ENCODE results near the gene PPIG. TPM values are rescaled to one million over a fixed set of nuclear protein-coding genes. Genes with fewer than 3 reads are reported as not detected.

PPIG gene
- total and polyA plus RNA-seq, 4 donors = 15.2 to 49.3 (median 24.2) TPM

DNA sequence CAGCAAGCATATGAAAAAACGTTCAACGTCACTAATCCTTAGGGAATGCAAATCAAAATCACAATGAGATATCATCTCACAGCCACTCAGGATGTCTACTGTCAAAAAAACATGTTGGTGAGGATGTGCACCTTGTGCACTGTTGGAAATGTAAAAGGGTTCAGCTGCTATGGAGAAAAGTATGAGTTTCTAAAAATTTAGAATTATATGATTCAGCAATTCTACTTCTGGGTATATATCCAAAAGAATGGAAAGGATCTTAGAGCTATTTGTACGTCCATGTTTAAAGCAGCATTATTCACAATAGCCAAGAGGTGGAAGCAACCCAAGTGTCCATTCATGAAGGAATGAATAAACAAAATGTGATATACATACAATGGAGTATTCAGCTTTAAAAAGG, 60.0 kb downstream of the PPIG start:
- Histone ChIP-seq H3K9me3 (ENCODE audit: control insufficient read depth in 4 of 4, low read length in 3 of 4) (no peaks in the 10 kb centered on the region), H3K27me3 (ENCODE audit: control insufficient read depth in 4 of 4, insufficient read depth in 4 of 4, low read length in 3 of 4) (no peaks in the 10 kb centered on the region), H3K4me1 (ENCODE audit: control insufficient read depth in 4 of 4, insufficient read depth in 4 of 4, low read length in 3 of 4) (no peaks in the 10 kb centered on the region), H3K36me3 (ENCODE audit: control insufficient read depth in 4 of 4, insufficient read depth in 3 of 4, low read depth in 1 of 4, low read length in 3 of 4) (peaks cover 0 to 4% (median 0%) of the 10 kb centered on the region in 4 donors), H3K4me3 (ENCODE audit: low read depth in 1 of 3, low read length in 3 of 3) (no peak overlapping the region), H3K27ac (ENCODE audit: low read depth in 1 of 2, low read length in 2 of 2) (no peak overlapping the region), H3K9ac (ENCODE audit: low read depth in 1 of 2, low read length in 2 of 2) (no peak overlapping the region)
- 67% methylated on average over 3 of the region's 3 CpGs for WGBS
- no peak for TF ChIP-seq FOXA2 (IDR thresholded peaks at IDR 0.05)
- no peak for TF ChIP-seq EGR1 (IDR thresholded peaks at IDR 0.05; ENCODE audit: low read depth in 2 of 2)
- no peak for TF ChIP-seq JUND (IDR thresholded peaks at IDR 0.05)
- TF ChIP-seq RAD21 (IDR thresholded peaks at IDR 0.05) = no peak
- no peak for TF ChIP-seq GABPA (IDR thresholded peaks at IDR 0.05 in 1 of 2, conservative IDR thresholded peaks at IDR 0.05 in 1 of 2)
- no peak for TF ChIP-seq HNF4G (IDR thresholded peaks at IDR 0.05)
- TF ChIP-seq, protein P1, sequence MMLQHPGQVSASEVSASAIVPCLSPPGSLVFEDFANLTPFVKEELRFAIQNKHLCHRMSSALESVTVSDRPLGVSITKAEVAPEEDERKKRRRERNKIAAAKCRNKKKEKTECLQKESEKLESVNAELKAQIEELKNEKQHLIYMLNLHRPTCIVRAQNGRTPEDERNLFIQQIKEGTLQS (IDR thresholded peaks at IDR 0.05) = no peak
- no peak for DNase-seq (ENCODE audit: low spot score)

DNA sequence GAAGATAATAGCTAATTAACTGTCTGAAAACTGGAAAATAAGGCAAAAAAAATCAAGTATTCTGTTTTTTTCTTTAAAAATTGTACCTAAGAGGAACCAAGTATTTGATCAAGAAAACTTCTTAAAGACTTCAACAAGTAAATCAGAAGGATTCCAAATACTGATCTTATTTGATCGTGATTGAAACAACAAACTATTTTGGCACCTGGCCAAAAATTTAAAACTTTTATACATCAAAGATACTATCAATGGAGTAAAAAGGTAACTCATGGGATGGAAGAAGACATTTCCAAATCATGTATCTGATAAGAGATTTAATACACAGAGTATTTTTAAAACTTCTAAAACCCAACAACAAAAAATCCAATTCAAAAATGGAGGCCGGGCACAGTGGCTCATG, 63.3 kb downstream of the PPIG start:
- no peaks in the 10 kb centered on the region for H3K27me3 ChIP-seq (ENCODE audit: control insufficient read depth in 4 of 4, insufficient read depth in 4 of 4, low read length in 3 of 4)
- no peaks in the 10 kb centered on the region for H3K9me3 ChIP-seq (ENCODE audit: control insufficient read depth in 4 of 4, low read length in 3 of 4)
- WGBS = 94% methylated on average over 2 of the region's 2 CpGs
- no peaks in the 10 kb centered on the region for H3K4me1 ChIP-seq (ENCODE audit: control insufficient read depth in 4 of 4, insufficient read depth in 4 of 4, low read length in 3 of 4)
- H3K36me3 ChIP-seq (ENCODE audit: control insufficient read depth in 4 of 4, insufficient read depth in 3 of 4, low read depth in 1 of 4, low read length in 3 of 4) = no peaks in the 10 kb centered on the region
- no peak for DNase-seq (ENCODE audit: low spot score)
- H3K4me3 ChIP-seq (ENCODE audit: low read depth in 1 of 3, low read length in 3 of 3) = no peak overlapping the region
- H3K9ac ChIP-seq (ENCODE audit: low read depth in 1 of 2, low read length in 2 of 2) = no peak overlapping the region
- no peak for TF ChIP-seq FOXA2 (IDR thresholded peaks at IDR 0.05)
- TF ChIP-seq HNF4G (IDR thresholded peaks at IDR 0.05) = no peak
- TF ChIP-seq YY1 (IDR thresholded peaks at IDR 0.05) = no peak
- no peak overlapping the region for H3K27ac ChIP-seq (ENCODE audit: low read depth in 1 of 2, low read length in 2 of 2)

DNA sequence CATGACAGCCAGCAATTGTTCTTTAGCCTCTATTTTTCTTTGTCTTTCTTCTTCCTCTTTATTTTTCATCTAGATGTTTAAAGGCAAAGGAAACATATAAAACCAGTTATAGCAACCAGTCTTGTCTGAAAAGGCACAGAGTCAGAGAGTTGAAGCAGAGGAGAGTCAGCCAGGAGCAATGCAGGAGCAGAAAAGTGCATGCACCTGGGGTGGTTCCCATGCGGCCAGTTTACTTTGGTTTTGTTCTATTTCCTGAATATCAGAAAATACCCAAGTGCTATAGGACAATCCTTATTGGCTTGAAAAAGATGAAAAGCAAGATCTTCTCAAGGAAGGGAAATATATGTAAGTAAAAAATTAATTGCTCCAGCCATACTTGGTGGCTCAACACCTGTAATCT, 65.1 kb downstream of the PPIG start:
- H3K27me3 ChIP-seq (ENCODE audit: control insufficient read depth in 4 of 4, insufficient read depth in 4 of 4, low read length in 3 of 4) = no peaks in the 10 kb centered on the region
- TF ChIP-seq ZBTB33 (IDR thresholded peaks at IDR 0.05) (no peak), CTCF (IDR thresholded peaks at IDR 0.05; ENCODE audit: low read depth, low read length, missing input control) (no peak), YY1 (IDR thresholded peaks at IDR 0.05) (no peak), GABPA (IDR thresholded peaks at IDR 0.05 in 1 of 2, conservative IDR thresholded peaks at IDR 0.05 in 1 of 2) (no peak), REST (IDR thresholded peaks at IDR 0.05) (no peak)
- no peaks in the 10 kb centered on the region for H3K9me3 ChIP-seq (ENCODE audit: control insufficient read depth in 4 of 4, low read length in 3 of 4)
- no peaks in the 10 kb centered on the region for H3K4me1 ChIP-seq (ENCODE audit: control insufficient read depth in 4 of 4, insufficient read depth in 4 of 4, low read length in 3 of 4)
- no peak overlapping the region for H3K27ac ChIP-seq (ENCODE audit: low read depth in 1 of 2, low read length in 2 of 2)
- 67% methylated on average over 1 of the region's 1 CpG for WGBS
- no peak overlapping the region for H3K4me3 ChIP-seq (ENCODE audit: low read depth in 1 of 3, low read length in 3 of 3)
- H3K9ac ChIP-seq (ENCODE audit: low read depth in 1 of 2, low read length in 2 of 2) = no peak overlapping the region
- H3K36me3 ChIP-seq (ENCODE audit: control insufficient read depth in 4 of 4, insufficient read depth in 3 of 4, low read depth in 1 of 4, low read length in 3 of 4) = no peaks in the 10 kb centered on the region
- DNase-seq (ENCODE audit: low spot score) = no peak
